ENCODE results near the gene IFFO2. TPM values are rescaled to one million over a fixed set of nuclear protein-coding genes. Genes with fewer than 3 reads are reported as not detected.
A peak's percentile ranks its signal among the peaks of the same experiment; 100 is the strongest.

The IFFO2 gene
- total and polyA plus RNA-seq, 2 of the 13 experiments (the other 11 are each of a cell fraction or from before 2014, with no cell fraction given), result 7.3 to 16.7 TPM

GRCh38 chr1:18938008-18938706 lies 18.3 kb downstream of the IFFO2 start (continued):
- TF ChIP-seq, protein P1, sequence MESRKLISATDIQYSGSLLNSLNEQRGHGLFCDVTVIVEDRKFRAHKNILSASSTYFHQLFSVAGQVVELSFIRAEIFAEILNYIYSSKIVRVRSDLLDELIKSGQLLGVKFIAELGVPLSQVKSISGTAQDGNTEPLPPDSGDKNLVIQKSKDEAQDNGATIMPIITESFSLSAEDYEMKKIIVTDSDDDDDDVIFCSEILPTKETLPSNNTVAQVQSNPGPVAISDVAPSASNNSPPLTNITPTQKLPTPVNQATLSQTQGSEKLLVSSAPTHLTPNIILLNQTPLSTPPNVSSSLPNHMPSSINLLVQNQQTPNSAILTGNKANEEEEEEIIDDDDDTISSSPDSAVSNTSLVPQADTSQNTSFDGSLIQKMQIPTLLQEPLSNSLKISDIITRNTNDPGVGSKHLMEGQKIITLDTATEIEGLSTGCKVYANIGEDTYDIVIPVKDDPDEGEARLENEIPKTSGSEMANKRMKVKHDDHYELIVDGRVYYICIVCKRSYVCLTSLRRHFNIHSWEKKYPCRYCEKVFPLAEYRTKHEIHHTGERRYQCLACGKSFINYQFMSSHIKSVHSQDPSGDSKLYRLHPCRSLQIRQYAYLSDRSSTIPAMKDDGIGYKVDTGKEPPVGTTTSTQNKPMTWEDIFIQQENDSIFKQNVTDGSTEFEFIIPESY (CRISPR knock-in tag; IDR thresholded peaks at IDR 0.05), result peak; percentile 100
- TF ChIP-seq ZNF121 (CRISPR knock-in tag; IDR thresholded peaks at IDR 0.05) (no peak), ZNF792 (CRISPR knock-in tag; IDR thresholded peaks at IDR 0.05) (no peak), KLF11 (CRISPR knock-in tag; IDR thresholded peaks at IDR 0.05) (no peak), ELF4 (CRISPR knock-in tag; IDR thresholded peaks at IDR 0.05; ENCODE audit: borderline replicate concordance) (no peak), ZMYM3 (CRISPR knock-in tag; IDR thresholded peaks at IDR 0.05) (peak; percentile 43; the same call in 1 of the 2 replicates), SKIL (CRISPR knock-in tag; IDR thresholded peaks at IDR 0.05; ENCODE audit: borderline replicate concordance) (no peak), ZNF598 (CRISPR knock-in tag; IDR thresholded peaks at IDR 0.05; ENCODE audit: borderline replicate concordance) (no peak), SRSF9 (IDR thresholded peaks at IDR 0.05; ENCODE audit: borderline replicate concordance, insufficient read depth, low read depth, low read length, poor library complexity, severe bottlenecking) (no peak), ZNF629 (CRISPR knock-in tag; conservative IDR thresholded peaks at IDR 0.05) (peak; percentile 93), IKZF1 (IDR thresholded peaks at IDR 0.05) (no peak), ZNF652 (CRISPR knock-in tag; IDR thresholded peaks at IDR 0.05; ENCODE audit: borderline replicate concordance, low read depth) (no peak)
- TF ChIP-seq, protein P2, sequence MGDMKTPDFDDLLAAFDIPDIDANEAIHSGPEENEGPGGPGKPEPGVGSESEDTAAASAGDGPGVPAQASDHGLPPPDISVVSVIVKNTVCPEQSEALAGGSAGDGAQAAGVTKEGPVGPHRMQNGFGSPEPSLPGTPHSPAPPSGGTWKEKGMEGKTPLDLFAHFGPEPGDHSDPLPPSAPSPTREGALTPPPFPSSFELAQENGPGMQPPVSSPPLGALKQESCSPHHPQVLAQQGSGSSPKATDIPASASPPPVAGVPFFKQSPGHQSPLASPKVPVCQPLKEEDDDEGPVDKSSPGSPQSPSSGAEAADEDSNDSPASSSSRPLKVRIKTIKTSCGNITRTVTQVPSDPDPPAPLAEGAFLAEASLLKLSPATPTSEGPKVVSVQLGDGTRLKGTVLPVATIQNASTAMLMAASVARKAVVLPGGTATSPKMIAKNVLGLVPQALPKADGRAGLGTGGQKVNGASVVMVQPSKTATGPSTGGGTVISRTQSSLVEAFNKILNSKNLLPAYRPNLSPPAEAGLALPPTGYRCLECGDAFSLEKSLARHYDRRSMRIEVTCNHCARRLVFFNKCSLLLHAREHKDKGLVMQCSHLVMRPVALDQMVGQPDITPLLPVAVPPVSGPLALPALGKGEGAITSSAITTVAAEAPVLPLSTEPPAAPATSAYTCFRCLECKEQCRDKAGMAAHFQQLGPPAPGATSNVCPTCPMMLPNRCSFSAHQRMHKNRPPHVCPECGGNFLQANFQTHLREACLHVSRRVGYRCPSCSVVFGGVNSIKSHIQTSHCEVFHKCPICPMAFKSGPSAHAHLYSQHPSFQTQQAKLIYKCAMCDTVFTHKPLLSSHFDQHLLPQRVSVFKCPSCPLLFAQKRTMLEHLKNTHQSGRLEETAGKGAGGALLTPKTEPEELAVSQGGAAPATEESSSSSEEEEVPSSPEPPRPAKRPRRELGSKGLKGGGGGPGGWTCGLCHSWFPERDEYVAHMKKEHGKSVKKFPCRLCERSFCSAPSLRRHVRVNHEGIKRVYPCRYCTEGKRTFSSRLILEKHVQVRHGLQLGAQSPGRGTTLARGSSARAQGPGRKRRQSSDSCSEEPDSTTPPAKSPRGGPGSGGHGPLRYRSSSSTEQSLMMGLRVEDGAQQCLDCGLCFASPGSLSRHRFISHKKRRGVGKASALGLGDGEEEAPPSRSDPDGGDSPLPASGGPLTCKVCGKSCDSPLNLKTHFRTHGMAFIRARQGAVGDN (CRISPR knock-in tag; IDR thresholded peaks at IDR 0.05), result peak; percentile 61
- TF ChIP-seq, protein P3, sequence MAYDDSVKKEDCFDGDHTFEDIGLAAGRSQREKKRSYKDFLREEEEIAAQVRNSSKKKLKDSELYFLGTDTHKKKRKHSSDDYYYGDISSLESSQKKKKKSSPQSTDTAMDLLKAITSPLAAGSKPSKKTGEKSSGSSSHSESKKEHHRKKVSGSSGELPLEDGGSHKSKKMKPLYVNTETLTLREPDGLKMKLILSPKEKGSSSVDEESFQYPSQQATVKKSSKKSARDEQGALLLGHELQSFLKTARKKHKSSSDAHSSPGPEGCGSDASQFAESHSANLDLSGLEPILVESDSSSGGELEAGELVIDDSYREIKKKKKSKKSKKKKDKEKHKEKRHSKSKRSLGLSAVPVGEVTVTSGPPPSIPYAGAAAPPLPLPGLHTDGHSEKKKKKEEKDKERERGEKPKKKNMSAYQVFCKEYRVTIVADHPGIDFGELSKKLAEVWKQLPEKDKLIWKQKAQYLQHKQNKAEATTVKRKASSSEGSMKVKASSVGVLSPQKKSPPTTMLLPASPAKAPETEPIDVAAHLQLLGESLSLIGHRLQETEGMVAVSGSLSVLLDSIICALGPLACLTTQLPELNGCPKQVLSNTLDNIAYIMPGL (CRISPR knock-in tag; IDR thresholded peaks at IDR 0.05; ENCODE audit: borderline replicate concordance in 1 of 2, low read depth in 1 of 2), result no peak
- TF ChIP-seq, protein P4, sequence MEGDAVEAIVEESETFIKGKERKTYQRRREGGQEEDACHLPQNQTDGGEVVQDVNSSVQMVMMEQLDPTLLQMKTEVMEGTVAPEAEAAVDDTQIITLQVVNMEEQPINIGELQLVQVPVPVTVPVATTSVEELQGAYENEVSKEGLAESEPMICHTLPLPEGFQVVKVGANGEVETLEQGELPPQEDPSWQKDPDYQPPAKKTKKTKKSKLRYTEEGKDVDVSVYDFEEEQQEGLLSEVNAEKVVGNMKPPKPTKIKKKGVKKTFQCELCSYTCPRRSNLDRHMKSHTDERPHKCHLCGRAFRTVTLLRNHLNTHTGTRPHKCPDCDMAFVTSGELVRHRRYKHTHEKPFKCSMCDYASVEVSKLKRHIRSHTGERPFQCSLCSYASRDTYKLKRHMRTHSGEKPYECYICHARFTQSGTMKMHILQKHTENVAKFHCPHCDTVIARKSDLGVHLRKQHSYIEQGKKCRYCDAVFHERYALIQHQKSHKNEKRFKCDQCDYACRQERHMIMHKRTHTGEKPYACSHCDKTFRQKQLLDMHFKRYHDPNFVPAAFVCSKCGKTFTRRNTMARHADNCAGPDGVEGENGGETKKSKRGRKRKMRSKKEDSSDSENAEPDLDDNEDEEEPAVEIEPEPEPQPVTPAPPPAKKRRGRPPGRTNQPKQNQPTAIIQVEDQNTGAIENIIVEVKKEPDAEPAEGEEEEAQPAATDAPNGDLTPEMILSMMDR (CRISPR knock-in tag; IDR thresholded peaks at IDR 0.05), result peak; percentile 32
